WTC11 (cell line): Measurements from ENCODE around the gene PCNA. TPM values are rescaled to one million over a fixed set of nuclear protein-coding genes. Genes with fewer than 3 reads are reported as not detected.

Source experiments
- ATAC-seq: fragments of 200-7000 bp; cut with Tn5 transposase; 2 replicates; pipeline ENCODE4 v1.10.0; 2021; ENCODE audit warnings: mild to moderate bottlenecking, moderate library complexity
- CTCF ChIA-PET: fragments of 300-600 bp; sonication (Branson Sonifier 250); formaldehyde crosslinking; loops from one replicate; lab custom pipeline; 2021; ENCODE audit warnings: antibody characterized with exemption; lab: Charles Lee
- POLR2A ChIA-PET: fragments of 350-600 bp; sonication (Branson Sonifier 250); formaldehyde crosslinking; loops from one replicate; lab custom pipeline; 2021; ENCODE audit warnings: antibody characterized with exemption; lab: Charles Lee
- DNase-seq: peaks from one replicate; pipeline ENCODE4 v3.0.0; 2021; ENCODE audit warnings: low spot score
- H3K27ac Mint-ChIP-seq: 2 replicates; pipeline ENCODE4 v1.8.0; 2021; ENCODE audit warnings: mixed read lengths
- H3K27me3 Mint-ChIP-seq: 2 replicates; pipeline ENCODE4 v1.8.0; 2021; ENCODE audit warnings: low read depth, mild to moderate bottlenecking, moderate library complexity, mixed read lengths
- H3K36me3 Mint-ChIP-seq: 2 replicates; pipeline ENCODE4 v1.8.0; 2021; ENCODE audit warnings: mixed read lengths
- H3K4me1 Mint-ChIP-seq: 2 replicates; pipeline ENCODE4 v1.8.0; 2022; ENCODE audit warnings: mixed read lengths
- H3K4me3 Mint-ChIP-seq: 2 replicates; pipeline ENCODE4 v1.8.0; 2021; ENCODE audit warnings: mild to moderate bottlenecking, moderate library complexity, mixed read lengths
- H3K9me3 Mint-ChIP-seq: 2 replicates; pipeline ENCODE4 v1.8.0; 2021; ENCODE audit warnings: mixed read lengths
- CBFB ChIP-seq: sonication (generic); formaldehyde crosslinking; IDR thresholded peaks from 2 replicates; pipeline ENCODE4 v1.8.1; 2022; ENCODE audit warnings: mild to moderate bottlenecking, low read depth, missing genetic modification reagents
- CREB1 ChIP-seq: sonication (generic); formaldehyde crosslinking; IDR thresholded peaks from 2 replicates; pipeline ENCODE4 v1.8.0; 2023; ENCODE audit warnings: mild to moderate bottlenecking, missing genetic modification reagents
- ESRRA ChIP-seq: sonication (generic); formaldehyde crosslinking; IDR thresholded peaks from 2 replicates; pipeline ENCODE4 v1.8.1; 2022; ENCODE audit warnings: mild to moderate bottlenecking, missing genetic modification reagents, borderline replicate concordance
- ETV6 ChIP-seq: sonication (generic); formaldehyde crosslinking; IDR thresholded peaks from 2 replicates; pipeline ENCODE4 v1.8.1; 2022; ENCODE audit warnings: mild to moderate bottlenecking, missing genetic modification reagents
- FOXJ3 ChIP-seq: sonication (generic); formaldehyde crosslinking; IDR thresholded peaks from 2 replicates; pipeline ENCODE4 v1.9.0; 2021; ENCODE audit warnings: missing genetic modification reagents, mild to moderate bottlenecking, borderline replicate concordance
- FOXP1 ChIP-seq: sonication (generic); formaldehyde crosslinking; IDR thresholded peaks from 2 replicates; pipeline ENCODE4 v1.8.0; 2022; ENCODE audit warnings: missing genetic modification reagents, mild to moderate bottlenecking, moderate library complexity, borderline replicate concordance
- MYBL2 ChIP-seq: sonication (generic); formaldehyde crosslinking; IDR thresholded peaks from 2 replicates; pipeline ENCODE4 v1.8.1; 2023; ENCODE audit warnings: mild to moderate bottlenecking, moderate library complexity, missing genetic modification reagents
- NFYB ChIP-seq: sonication (generic); formaldehyde crosslinking; conservative IDR thresholded peaks from 2 replicates; pipeline ENCODE4 v1.8.0; 2022; ENCODE audit warnings: low read depth, missing genetic modification reagents
- TCF7 ChIP-seq: sonication (generic); formaldehyde crosslinking; IDR thresholded peaks from 2 replicates; pipeline ENCODE4 v1.8.0; 2022; ENCODE audit warnings: mild to moderate bottlenecking, low read depth, missing genetic modification reagents, moderate library complexity
- ZBTB21 ChIP-seq: sonication (generic); formaldehyde crosslinking; IDR thresholded peaks from 2 replicates; pipeline ENCODE4 v1.8.1; 2023; ENCODE audit warnings: mild to moderate bottlenecking, missing genetic modification reagents, borderline replicate concordance
- ZNF317 ChIP-seq: sonication (generic); formaldehyde crosslinking; IDR thresholded peaks from 2 replicates; pipeline ENCODE4 v1.8.1; 2023; ENCODE audit warnings: low read depth, mild to moderate bottlenecking, moderate library complexity, missing genetic modification reagents, borderline replicate concordance
- total RNA-seq: library from RNA; stranded (reverse); gene quantifications from 3 replicates; pipeline ENCODE4 v1.2.3, GENCODE V29; 2021
- TF ChIP-seq, protein P1 (sequence below): fragments of 250-450 bp; sonication (Bioruptor Pico); IDR thresholded peaks from 2 replicates; pipeline ENCODE4 v1.9.0; 2021; ENCODE audit warnings: mild to moderate bottlenecking
- TF ChIP-seq, protein P2 (sequence below): sonication (generic); formaldehyde crosslinking; IDR thresholded peaks from 2 replicates; pipeline ENCODE4 v1.8.1; 2023; ENCODE audit warnings: mild to moderate bottlenecking, moderate library complexity, missing genetic modification reagents
- TF ChIP-seq, protein P3 (sequence below): sonication (generic); formaldehyde crosslinking; IDR thresholded peaks from 2 replicates; pipeline ENCODE4 v1.8.0; 2023; ENCODE audit warnings: missing genetic modification reagents
- TF ChIP-seq, protein P4 (sequence below): sonication (generic); formaldehyde crosslinking; IDR thresholded peaks from 2 replicates; pipeline ENCODE4 v1.8.0; 2023; ENCODE audit warnings: missing genetic modification reagents, mild to moderate bottlenecking, borderline replicate concordance
- TF ChIP-seq, protein P5 (sequence below): sonication (generic); formaldehyde crosslinking; IDR thresholded peaks from 2 replicates; pipeline ENCODE4 v1.8.1; 2022; ENCODE audit warnings: mild to moderate bottlenecking, moderate library complexity, missing genetic modification reagents
- TF ChIP-seq, protein P6 (sequence below): sonication (generic); formaldehyde crosslinking; IDR thresholded peaks from 2 replicates; pipeline ENCODE4 v1.8.0; 2022; ENCODE audit warnings: mild to moderate bottlenecking, missing genetic modification reagents

PCNA gene
- total RNA-seq, 1 experiment from 2014 or later, result 262 TPM

DNA sequence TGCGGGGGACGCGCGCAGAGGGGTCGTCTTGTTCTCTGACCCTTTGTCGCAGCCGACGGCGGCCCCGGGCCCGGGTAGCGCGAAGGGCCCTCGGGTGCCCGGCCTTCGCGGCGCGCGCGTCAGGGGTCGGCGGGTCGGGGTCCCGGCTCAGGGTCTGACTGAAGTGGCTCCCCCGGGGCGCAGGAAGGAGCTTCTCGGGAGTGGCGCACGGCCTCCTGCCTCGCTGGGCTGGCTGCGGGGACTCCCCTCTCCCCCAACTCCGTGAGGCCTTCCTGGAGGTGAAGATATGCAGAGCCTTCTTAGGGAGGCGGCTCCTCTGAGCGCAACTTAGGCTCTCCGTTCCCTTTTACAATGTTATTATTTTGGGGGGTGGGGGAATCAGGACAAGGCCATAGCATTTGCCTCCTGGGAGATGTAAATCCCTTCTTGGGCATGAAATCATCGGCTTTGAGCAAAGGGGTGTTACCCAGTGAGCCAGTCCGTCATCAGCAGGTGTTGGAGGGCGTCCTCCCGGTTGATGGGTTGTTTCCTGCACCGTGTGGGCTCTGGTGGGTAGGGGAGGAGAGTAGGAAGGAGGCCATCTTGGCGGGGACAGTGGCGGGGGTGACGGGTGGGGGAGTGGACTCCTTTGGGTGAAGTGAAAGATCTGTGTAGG, 7.6 kb upstream of the PCNA start (continued):
- TF ChIP-seq, protein P1, sequence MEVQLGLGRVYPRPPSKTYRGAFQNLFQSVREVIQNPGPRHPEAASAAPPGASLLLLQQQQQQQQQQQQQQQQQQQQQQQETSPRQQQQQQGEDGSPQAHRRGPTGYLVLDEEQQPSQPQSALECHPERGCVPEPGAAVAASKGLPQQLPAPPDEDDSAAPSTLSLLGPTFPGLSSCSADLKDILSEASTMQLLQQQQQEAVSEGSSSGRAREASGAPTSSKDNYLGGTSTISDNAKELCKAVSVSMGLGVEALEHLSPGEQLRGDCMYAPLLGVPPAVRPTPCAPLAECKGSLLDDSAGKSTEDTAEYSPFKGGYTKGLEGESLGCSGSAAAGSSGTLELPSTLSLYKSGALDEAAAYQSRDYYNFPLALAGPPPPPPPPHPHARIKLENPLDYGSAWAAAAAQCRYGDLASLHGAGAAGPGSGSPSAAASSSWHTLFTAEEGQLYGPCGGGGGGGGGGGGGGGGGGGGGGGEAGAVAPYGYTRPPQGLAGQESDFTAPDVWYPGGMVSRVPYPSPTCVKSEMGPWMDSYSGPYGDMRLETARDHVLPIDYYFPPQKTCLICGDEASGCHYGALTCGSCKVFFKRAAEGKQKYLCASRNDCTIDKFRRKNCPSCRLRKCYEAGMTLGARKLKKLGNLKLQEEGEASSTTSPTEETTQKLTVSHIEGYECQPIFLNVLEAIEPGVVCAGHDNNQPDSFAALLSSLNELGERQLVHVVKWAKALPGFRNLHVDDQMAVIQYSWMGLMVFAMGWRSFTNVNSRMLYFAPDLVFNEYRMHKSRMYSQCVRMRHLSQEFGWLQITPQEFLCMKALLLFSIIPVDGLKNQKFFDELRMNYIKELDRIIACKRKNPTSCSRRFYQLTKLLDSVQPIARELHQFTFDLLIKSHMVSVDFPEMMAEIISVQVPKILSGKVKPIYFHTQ (CRISPR knock-in tag), result no peak
- TF ChIP-seq, protein P2, sequence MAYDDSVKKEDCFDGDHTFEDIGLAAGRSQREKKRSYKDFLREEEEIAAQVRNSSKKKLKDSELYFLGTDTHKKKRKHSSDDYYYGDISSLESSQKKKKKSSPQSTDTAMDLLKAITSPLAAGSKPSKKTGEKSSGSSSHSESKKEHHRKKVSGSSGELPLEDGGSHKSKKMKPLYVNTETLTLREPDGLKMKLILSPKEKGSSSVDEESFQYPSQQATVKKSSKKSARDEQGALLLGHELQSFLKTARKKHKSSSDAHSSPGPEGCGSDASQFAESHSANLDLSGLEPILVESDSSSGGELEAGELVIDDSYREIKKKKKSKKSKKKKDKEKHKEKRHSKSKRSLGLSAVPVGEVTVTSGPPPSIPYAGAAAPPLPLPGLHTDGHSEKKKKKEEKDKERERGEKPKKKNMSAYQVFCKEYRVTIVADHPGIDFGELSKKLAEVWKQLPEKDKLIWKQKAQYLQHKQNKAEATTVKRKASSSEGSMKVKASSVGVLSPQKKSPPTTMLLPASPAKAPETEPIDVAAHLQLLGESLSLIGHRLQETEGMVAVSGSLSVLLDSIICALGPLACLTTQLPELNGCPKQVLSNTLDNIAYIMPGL (CRISPR knock-in tag), result 0 out of 2 replicates have a peak, but pooled peaks have one; percentile 20
- peak; percentile 37; the same call in 1 of the 2 replicates for TF ChIP-seq ETV6 (CRISPR knock-in tag)
- TF ChIP-seq, protein P3, sequence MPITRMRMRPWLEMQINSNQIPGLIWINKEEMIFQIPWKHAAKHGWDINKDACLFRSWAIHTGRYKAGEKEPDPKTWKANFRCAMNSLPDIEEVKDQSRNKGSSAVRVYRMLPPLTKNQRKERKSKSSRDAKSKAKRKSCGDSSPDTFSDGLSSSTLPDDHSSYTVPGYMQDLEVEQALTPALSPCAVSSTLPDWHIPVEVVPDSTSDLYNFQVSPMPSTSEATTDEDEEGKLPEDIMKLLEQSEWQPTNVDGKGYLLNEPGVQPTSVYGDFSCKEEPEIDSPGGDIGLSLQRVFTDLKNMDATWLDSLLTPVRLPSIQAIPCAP (CRISPR knock-in tag), result 0 out of 2 replicates have a peak, but pooled peaks have one; percentile 57
- no peak for TF ChIP-seq TCF7 (CRISPR knock-in tag)
- TF ChIP-seq, protein P4, sequence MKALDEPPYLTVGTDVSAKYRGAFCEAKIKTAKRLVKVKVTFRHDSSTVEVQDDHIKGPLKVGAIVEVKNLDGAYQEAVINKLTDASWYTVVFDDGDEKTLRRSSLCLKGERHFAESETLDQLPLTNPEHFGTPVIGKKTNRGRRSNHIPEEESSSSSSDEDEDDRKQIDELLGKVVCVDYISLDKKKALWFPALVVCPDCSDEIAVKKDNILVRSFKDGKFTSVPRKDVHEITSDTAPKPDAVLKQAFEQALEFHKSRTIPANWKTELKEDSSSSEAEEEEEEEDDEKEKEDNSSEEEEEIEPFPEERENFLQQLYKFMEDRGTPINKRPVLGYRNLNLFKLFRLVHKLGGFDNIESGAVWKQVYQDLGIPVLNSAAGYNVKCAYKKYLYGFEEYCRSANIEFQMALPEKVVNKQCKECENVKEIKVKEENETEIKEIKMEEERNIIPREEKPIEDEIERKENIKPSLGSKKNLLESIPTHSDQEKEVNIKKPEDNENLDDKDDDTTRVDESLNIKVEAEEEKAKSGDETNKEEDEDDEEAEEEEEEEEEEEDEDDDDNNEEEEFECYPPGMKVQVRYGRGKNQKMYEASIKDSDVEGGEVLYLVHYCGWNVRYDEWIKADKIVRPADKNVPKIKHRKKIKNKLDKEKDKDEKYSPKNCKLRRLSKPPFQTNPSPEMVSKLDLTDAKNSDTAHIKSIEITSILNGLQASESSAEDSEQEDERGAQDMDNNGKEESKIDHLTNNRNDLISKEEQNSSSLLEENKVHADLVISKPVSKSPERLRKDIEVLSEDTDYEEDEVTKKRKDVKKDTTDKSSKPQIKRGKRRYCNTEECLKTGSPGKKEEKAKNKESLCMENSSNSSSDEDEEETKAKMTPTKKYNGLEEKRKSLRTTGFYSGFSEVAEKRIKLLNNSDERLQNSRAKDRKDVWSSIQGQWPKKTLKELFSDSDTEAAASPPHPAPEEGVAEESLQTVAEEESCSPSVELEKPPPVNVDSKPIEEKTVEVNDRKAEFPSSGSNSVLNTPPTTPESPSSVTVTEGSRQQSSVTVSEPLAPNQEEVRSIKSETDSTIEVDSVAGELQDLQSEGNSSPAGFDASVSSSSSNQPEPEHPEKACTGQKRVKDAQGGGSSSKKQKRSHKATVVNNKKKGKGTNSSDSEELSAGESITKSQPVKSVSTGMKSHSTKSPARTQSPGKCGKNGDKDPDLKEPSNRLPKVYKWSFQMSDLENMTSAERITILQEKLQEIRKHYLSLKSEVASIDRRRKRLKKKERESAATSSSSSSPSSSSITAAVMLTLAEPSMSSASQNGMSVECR (CRISPR knock-in tag), result peak; percentile 35; the same call in 1 of the 2 replicates
- TF ChIP-seq ZNF317 (CRISPR knock-in tag), result no peak

DNA sequence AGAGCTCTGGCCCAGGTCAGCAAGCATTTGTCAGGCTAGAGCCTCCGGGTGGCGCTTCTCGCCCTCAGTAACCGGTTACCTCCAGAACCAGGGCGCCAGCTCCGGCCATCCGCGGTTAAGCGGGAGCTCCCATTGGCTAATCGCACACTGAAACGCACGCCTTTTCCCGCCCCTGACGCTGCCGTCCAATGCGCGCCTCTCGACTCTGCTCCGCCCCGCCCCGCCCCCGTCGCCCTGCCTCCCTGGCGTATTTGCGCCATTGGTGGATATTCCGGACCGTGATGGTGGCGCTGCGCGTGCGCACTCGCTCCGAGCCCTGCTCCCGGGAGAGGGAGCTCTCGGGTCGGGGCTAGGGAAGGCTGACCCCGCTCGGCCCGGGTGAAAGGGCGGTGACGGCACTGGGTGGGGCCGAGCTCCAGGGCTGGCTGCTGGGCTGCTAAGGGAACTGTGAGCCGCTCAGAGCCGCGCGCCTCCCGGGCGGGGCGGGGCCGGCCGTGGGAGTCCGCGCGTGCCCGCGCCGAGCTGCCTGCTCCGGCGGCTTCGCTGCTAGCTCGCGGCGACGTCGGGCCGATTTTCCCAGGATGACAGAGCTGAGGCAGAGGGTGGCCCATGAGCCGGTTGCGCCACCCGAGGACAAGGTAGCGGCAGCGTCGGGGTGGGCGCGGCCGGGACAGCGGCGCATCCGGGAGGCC, 6.9 kb upstream of the PCNA start, which contains the start of gene CDS2:
Gene CDS2 (plus strand): TSS at position 497 of the 692 bp plus-strand sequence. CDS start 85 bp downstream, at position 582.
- CTCF ChIA-PET, result interaction anchor here (0.7 to 5.2 kb wide), 45 partner anchors 9 to 402 kb away, joined by 3 to 265 read pairs (median 4); partner anchors contain the start of gene PROKR2
- Mint-ChIP-seq H3K36me3 (no peaks in the 10 kb centered on the region; the same call in 1 of the 2 replicates), H3K4me3 (peak within 1 kb of the TSS; percentile 87), H3K4me1 (peaks cover 23% of the 10 kb centered on the region), H3K9me3 (no peaks in the 10 kb centered on the region), H3K27ac (peak within 1 kb of the TSS; percentile 93), H3K27me3 (no peaks in the 10 kb centered on the region)
- peak; percentile 100 for DNase-seq
- POLR2A ChIA-PET, result interaction anchor here (0.8 to 1.9 kb wide), 6 partner anchors 11 to 66 kb away, joined by 3 to 23 read pairs (median 6); no protein-coding TSS in a partner anchor
- peak; percentile 90 for ATAC-seq
- TF ChIP-seq, protein P5, sequence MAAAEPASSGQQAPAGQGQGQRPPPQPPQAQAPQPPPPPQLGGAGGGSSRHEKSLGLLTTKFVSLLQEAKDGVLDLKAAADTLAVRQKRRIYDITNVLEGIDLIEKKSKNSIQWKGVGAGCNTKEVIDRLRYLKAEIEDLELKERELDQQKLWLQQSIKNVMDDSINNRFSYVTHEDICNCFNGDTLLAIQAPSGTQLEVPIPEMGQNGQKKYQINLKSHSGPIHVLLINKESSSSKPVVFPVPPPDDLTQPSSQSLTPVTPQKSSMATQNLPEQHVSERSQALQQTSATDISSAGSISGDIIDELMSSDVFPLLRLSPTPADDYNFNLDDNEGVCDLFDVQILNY (CRISPR knock-in tag), result 0 out of 2 replicates have a peak, but pooled peaks have one; percentile 56
- peak; percentile 62 for TF ChIP-seq NFYB (CRISPR knock-in tag)
- peak; percentile 84; the same call in 1 of the 2 replicates for TF ChIP-seq CBFB (CRISPR knock-in tag)
- 0 out of 2 replicates have a peak, but pooled peaks have one; percentile 64 for TF ChIP-seq ESRRA
- 0 out of 2 replicates have a peak, but pooled peaks have one; percentile 50 for TF ChIP-seq ZBTB21 (CRISPR knock-in tag)
- no peak for TF ChIP-seq FOXJ3 (CRISPR knock-in tag)
- no peak for TF ChIP-seq MYBL2 (CRISPR knock-in tag)
- peak; percentile 75 for TF ChIP-seq FOXP1
- TF ChIP-seq, protein P6, sequence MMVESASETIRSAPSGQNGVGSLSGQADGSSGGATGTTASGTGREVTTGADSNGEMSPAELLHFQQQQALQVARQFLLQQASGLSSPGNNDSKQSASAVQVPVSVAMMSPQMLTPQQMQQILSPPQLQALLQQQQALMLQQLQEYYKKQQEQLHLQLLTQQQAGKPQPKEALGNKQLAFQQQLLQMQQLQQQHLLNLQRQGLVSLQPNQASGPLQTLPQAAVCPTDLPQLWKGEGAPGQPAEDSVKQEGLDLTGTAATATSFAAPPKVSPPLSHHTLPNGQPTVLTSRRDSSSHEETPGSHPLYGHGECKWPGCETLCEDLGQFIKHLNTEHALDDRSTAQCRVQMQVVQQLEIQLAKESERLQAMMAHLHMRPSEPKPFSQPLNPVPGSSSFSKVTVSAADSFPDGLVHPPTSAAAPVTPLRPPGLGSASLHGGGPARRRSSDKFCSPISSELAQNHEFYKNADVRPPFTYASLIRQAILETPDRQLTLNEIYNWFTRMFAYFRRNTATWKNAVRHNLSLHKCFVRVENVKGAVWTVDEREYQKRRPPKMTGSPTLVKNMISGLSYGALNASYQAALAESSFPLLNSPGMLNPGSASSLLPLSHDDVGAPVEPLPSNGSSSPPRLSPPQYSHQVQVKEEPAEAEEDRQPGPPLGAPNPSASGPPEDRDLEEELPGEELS, result peak; percentile 53; the same call in 1 of the 2 replicates
- TF ChIP-seq ZNF317 (CRISPR knock-in tag), result no peak
- TF ChIP-seq CREB1 (CRISPR knock-in tag), result no peak
